NCI-H2107 treated with DMSO at 0.1 percent for 48 hours (cell line): ENCODE measurements around the gene FYCO1.

ENCODE experiments used
- DNase-seq: peaks from one replicate; lab custom pipeline; 2025; ENCODE audit not compliant: unreplicated experiment; lab: John Stamatoyannopoulos, UW

Gene FYCO1

DNA sequence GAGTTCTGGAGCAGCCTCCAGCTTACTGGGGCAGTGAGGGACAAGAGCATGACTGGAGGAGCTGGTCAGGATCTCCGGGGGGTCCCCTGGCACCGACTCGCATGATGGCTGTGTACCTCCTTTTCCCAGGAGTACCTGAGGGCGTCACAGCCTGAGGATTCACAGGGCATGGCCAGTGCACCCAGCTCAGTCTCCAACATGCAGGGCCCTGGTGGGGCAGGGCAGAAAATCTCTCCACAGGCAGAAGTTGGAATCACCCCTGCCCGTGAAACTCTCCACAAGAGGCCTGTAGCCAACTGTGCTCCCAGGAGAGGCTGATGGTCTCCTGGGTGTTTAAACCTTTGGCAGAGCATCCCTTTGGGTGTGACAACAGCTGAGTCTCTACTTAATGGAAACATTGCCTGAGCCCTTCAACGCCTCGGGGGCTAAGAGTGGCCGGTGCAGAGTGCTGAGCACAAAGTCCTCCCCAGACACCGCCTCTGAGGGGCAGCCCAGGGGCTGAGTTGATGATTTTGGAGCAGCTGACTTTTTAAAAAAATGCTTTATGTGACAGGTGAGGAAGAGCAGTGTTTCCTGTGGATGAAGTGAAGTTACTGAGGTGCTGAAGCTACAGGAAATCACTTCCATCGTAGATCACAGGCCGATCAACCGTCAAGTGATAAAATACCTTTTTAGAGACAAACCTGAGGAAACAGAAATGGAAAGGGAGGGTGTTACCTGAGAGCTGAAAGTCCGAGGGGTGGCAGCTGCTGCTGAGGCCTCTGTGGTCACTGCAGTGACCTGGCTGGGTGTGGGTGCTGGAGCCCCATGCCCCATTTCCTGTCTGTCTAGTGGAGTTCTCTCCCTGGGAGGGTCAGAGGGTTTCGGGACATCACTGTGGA is 74.2 kb downstream of the FYCO1 start:
- DNase-seq, result no peak

DNA sequence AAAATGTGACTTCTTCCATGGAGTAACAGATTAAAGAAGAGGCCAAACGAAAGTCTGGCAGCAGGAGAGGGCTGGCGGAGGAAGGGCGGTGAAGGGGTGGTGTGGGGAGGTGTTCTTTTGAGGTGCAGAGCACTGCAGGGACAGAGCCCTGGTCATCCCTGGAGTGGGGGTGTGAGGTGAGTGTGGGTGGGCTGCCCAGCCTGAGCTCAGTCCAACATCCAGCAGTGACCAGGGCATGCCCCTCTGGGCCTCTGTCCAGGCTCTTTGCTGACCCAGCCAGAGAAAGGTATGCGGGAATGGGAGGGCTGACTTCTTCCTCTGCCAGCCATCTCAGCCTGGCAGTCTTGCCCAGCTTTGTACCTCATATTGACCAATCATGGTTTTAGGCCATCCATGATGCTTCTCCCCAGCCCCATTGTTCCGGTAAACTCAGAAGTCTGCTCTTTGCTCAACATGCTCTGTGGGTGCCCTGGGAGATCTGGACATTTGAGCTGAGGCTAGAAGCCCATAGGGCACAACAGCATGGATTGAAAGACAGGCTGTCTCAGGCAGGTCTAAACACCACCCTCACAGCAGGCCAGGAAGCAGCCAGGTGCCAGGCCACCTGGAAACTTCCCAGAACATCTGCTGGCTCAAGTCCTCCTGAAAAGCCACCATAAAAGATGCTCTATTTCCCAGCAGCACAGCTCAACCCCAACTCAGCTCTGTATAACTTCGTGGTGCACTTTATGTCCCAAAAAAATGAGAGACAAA is 78.3 kb downstream of the FYCO1 start:
- DNase-seq, result peak; percentile 33

- no peak for DNase-seq
These were observed 79.9 kb downstream of the FYCO1 start for GRCh38 chr3:45915518-45916231.

- DNase-seq, result no peak
These were observed 80.6 kb downstream of the FYCO1 start for GRCh38 chr3:45915059-45915439.

DNA sequence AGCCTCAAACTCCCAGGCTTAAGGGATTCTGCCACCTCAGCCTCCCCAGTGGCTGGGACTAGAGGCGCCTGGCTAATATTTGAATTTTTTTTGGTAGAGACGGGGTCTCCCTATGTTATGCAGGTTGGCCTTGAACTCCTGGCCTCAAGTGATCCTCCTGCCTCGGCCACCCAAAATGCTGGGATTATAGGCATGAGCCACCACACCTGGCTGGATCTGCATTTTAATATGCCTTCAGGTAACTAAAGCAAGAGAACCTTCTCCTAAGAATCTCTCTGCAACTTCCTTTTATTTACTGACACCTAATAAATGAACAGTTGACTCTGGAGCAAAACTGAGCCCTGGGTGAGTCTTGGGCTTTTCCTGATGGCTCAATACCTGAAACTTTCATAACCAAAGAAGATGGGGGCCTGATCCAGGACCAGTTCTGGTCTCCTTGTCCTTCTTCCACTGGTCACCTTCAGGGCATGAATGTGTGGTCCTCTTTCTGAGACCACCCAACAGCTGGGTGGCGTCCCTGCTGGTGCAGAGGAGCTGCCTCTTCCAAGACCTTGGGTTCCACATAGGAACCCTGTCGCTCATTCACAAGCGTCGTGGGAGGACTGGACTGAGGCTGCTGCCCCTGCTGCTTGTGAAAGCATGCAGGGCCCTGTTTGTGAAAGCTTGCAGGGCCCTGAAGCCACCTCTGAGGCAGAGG is 81.1 kb downstream of the FYCO1 start:
- DNase-seq, result no peak

- DNase-seq, result no peak
These were observed 83.2 kb downstream of the FYCO1 start for GRCh38 chr3:45912435-45912834.

DNA sequence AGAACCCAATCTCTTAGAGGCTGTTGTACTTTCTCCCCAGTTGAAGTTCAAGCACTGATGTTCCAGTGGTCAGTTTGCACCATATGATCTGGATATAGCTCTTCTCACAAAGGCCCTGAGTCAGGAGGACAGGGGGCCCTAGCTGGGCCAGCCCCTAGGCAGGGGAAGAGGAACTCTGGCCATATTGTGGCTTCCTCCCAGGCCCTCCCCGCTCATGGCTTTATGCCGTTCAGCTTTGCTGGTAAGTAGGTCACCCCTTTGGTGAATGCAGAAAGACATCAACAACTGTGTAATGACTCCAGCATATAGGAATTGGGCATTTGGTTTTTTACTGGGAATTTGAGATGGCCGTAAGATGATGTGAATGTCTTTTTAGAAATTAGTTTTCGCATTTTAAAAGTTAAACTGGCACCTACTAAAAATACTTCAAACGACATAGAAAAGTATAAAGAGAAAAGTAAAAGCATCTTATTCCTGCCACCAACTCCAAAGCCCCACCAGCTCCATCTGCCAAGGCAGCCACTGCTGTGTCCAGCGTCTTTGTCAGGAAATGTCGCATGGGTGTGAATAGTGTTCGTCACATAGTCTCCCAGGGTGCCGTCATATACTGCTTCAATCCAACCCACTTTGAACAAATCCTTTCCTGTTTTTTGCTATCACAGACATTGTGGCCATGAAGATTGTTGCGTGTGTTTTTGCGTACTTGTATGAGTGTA is 84.0 kb downstream of the FYCO1 start:
- DNase-seq, result no peak

GRCh38 chr3:45910892-45911291 is 84.7 kb downstream of the FYCO1 start:
- no peak for DNase-seq

GRCh38 chr3:45909542-45909941 is 86.1 kb downstream of the FYCO1 start:
- DNase-seq, result no peak

- DNase-seq, result no peak
These were observed 86.9 kb downstream of the FYCO1 start for GRCh38 chr3:45908761-45909160.

- no peak for DNase-seq
These were observed 87.6 kb downstream of the FYCO1 start for GRCh38 chr3:45907769-45908705.

DNA sequence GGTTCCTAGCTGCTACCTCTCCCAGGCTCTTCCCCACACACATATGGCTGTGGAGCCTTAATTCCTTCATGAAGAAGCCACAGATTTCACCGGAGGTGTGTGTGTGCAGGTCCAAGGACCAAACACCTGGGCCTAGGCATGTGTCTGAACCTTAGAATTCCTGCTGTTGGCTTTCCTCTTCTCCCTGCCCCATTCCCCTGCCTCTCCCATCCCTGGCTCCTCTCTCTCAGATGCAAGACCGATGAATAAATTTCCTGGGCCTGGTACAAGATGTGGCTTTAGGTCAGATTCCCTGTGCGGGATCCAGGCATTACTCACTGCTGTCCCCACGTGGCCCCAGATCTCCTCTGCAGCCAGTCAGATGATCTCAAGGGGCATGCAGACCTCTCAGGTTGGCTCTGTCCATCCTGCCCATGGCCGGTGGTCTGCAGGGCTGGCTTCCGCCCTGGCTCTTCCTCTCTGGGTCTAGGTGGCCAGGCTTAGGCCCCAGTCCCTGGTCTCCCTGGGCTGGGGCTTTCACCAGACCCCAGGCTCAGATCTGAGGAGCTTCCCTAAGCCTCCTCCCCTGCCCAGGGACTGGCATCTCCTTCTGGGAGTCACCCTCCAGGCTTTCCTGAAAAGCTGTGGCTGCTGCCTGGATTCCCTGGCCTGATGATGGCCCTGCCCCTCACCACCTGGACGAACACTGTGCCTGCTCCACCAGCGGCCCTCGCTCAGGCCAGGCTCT is 88.8 kb downstream of the FYCO1 start:
- DNase-seq, result no peak

GRCh38 chr3:45905755-45906154 is 89.9 kb downstream of the FYCO1 start:
- DNase-seq, result no peak

GRCh38 chr3:45904931-45905330 is 90.7 kb downstream of the FYCO1 start:
- no peak for DNase-seq

GRCh38 chr3:45896956-45897355 is 98.7 kb downstream of the FYCO1 start:
- DNase-seq, result no peak

- no peak for DNase-seq
These were observed 99.7 kb downstream of the FYCO1 start for GRCh38 chr3:45895686-45896468.

GRCh38 chr3:45894015-45894414 is 101.6 kb downstream of the FYCO1 start:
- no peak for DNase-seq

- no peak for DNase-seq
These were observed 103.5 kb downstream of the FYCO1 start for GRCh38 chr3:45892161-45892560.
